CD4-positive, CD25-positive, alpha-beta regulatory T cell (primary cell): ENCODE measurements around the gene ELMO1. TPM values are rescaled to one million over a fixed set of nuclear protein-coding genes. Genes with fewer than 3 reads are reported as not detected.

Source experiments
- ATAC-seq, 2 donors: fragments of 150-1000 bp; cut with Tn5 transposase; one replicate each; pipeline ENCODE4 v1.10.0; 2021; ENCODE audit warnings: low read depth in 2 of 2, moderate number of reproducible peaks in 2 of 2, moderate library complexity in 1 of 2
- DNase-seq, 3 donors: peaks; one replicate each; pipeline versions ENCODE4 v3.0.0 to v3.0.0-alpha.2; 2012 to 2022; ENCODE audit warnings: mixed read lengths in 1 of 3
- H3K27ac ChIP-seq: one replicate; pipeline ENCODE4 v1.7.0; 2013; ENCODE audit warnings: mild to moderate bottlenecking, low read length; ENCODE audit not compliant: insufficient read depth, poor library complexity, severe bottlenecking
- H3K27me3 ChIP-seq: one replicate; pipeline ENCODE4 v1.7.0; 2013; ENCODE audit warnings: low read length; ENCODE audit not compliant: control insufficient read depth, insufficient read depth
- H3K36me3 ChIP-seq: one replicate; pipeline ENCODE4 v1.7.0; 2013; ENCODE audit warnings: mild to moderate bottlenecking, low read length, moderate library complexity; ENCODE audit not compliant: control insufficient read depth, insufficient read depth
- H3K4me1 ChIP-seq: 2 replicates; pipeline ENCODE4 v1.7.0; 2013; ENCODE audit warnings: mild to moderate bottlenecking, low read length; ENCODE audit not compliant: insufficient read depth, control insufficient read depth, poor library complexity, severe bottlenecking
- H3K4me3 ChIP-seq: one replicate; pipeline ENCODE4 v1.7.0; 2013; ENCODE audit warnings: low read depth, mild to moderate bottlenecking, low read length, moderate library complexity
- H3K9me3 ChIP-seq, 2 experiments: 1 replicate in 1 of 2; 2 replicates in 1 of 2; pipeline ENCODE4 v1.7.0; 2013; ENCODE audit warnings: low read length in 2 of 2, mild to moderate bottlenecking in 1 of 2, moderate library complexity in 1 of 2; ENCODE audit not compliant: control insufficient read depth in 2 of 2
- H3K27ac Mint-ChIP-seq, 3 donors: one replicate each; pipeline ENCODE4 v1.8.0; 2020 to 2022; ENCODE audit warnings: mild to moderate bottlenecking in 3 of 3, mixed read lengths in 3 of 3, moderate library complexity in 2 of 3
- H3K27me3 Mint-ChIP-seq: one replicate; pipeline ENCODE4 v1.8.0; 2022; ENCODE audit warnings: mild to moderate bottlenecking, mixed read lengths
- H3K36me3 Mint-ChIP-seq: one replicate; pipeline ENCODE4 v1.8.0; 2020; ENCODE audit warnings: mixed read lengths
- H3K4me1 Mint-ChIP-seq, 4 donors: one replicate each; pipeline ENCODE4 v1.8.0; 2020 to 2022; ENCODE audit warnings: mixed read lengths in 4 of 4, mild to moderate bottlenecking in 1 of 4
- H3K4me3 Mint-ChIP-seq, 4 donors: one replicate each; pipeline ENCODE4 v1.8.0; 2020 to 2022; ENCODE audit warnings: mild to moderate bottlenecking in 4 of 4, mixed read lengths in 4 of 4, moderate library complexity in 3 of 4
- H3K9me3 Mint-ChIP-seq, 7 donors: one replicate each; pipeline ENCODE4 v1.8.0; 2020 to 2022; ENCODE audit warnings: mixed read lengths in 7 of 7, mild to moderate bottlenecking in 3 of 7, moderate library complexity in 2 of 7
- polyA plus RNA-seq, 4 donors: library from polyadenylated mRNA; unstranded; fragments of 300-500 nt; fragmentation: Illumina TruSeq; gene quantifications; one replicate each; pipeline ENCODE4 v1.2.3, GENCODE V29; 2021
- total RNA-seq: library from RNA; stranded (reverse); gene quantifications from one replicate; pipeline ENCODE4 v1.2.3, GENCODE V29; 2022

Gene ELMO1
- total and polyA plus RNA-seq, 5 donors from 2014 or later = 39.5 to 162 (median 53.5) TPM

DNA sequence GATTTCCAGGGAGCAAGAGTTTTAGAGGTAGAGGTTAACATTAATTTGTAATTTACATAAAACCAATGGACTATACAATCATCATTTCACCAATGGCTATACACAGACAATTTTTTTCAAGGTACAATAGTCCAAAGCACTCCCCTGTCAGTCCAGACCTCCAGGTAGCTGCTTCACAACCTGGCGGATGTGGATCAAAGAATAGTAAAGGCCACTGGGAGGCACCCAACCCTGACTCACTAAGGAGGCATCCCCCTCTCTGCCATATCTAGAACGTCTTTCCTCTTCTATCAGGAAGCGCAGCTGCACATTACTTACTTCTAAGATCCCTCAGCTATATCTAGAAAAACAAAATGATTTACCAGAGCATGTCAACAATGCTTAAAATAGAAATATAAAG is 506.6 kb downstream of the ELMO1 start:
- H3K36me3 Mint-ChIP-seq = peaks cover 73% of the 10 kb centered on the region
- no peaks in the 10 kb centered on the region for H3K27me3 Mint-ChIP-seq
- ATAC-seq (no peak), DNase-seq (no peak)
- H3K4me3 ChIP-seq = no peak overlapping the region
- H3K27ac Mint-ChIP-seq = no peak overlapping the region
- H3K9me3 Mint-ChIP-seq = peaks cover 9 to 76% (median 27%) of the 10 kb centered on the region in 7 donors
- peaks cover 48% of the 10 kb centered on the region for H3K36me3 ChIP-seq
- H3K27me3 ChIP-seq = no peaks in the 10 kb centered on the region
- H3K4me1 ChIP-seq = no peaks in the 10 kb centered on the region
- H3K27ac ChIP-seq = no peak overlapping the region
- no peak overlapping the region for H3K4me3 Mint-ChIP-seq
- peaks cover 13 to 24% (median 17%) of the 10 kb centered on the region in 4 donors for H3K4me1 Mint-ChIP-seq
- peaks cover 56 to 77% of the 10 kb centered on the region in 2 experiments for H3K9me3 ChIP-seq

DNA sequence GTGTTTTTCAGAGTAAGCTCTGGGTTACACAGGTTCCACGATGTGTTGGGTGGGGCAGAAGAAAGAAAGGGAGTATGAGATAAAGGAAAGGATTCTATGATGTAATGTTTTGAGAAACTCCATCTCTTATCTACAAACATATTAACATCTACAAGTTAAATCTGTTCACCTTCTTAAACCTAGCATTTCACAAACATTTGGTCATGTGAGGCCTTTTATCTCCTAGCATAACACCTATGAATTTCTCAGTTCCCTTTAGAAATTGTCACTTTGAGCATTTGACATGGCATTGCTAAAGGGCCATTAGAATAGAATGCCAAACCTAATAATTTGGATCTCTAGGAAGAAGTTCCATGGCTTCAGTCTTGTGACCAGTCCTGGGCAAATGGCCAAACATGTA is 507.3 kb downstream of the ELMO1 start:
- H3K9me3 Mint-ChIP-seq = peaks cover 10 to 80% (median 26%) of the 10 kb centered on the region in 7 donors
- no peaks in the 10 kb centered on the region for H3K27me3 Mint-ChIP-seq
- H3K27ac Mint-ChIP-seq = no peak overlapping the region
- H3K27me3 ChIP-seq = no peaks in the 10 kb centered on the region
- H3K4me1 ChIP-seq = no peaks in the 10 kb centered on the region
- no peak overlapping the region for H3K4me3 ChIP-seq
- H3K36me3 ChIP-seq = peaks cover 50% of the 10 kb centered on the region
- no peak for ATAC-seq
- H3K36me3 Mint-ChIP-seq = peaks cover 74% of the 10 kb centered on the region
- no peak overlapping the region for H3K27ac ChIP-seq
- H3K4me3 Mint-ChIP-seq = no peak overlapping the region
- H3K4me1 Mint-ChIP-seq = peaks cover 10 to 21% (median 14%) of the 10 kb centered on the region in 4 donors
- no peak for DNase-seq
- peaks cover 62 to 83% of the 10 kb centered on the region in 2 experiments for H3K9me3 ChIP-seq

GRCh38 chr7:36939816-36940215 is 508.8 kb downstream of the ELMO1 start:
- peaks cover 9 to 82% (median 29%) of the 10 kb centered on the region in 7 donors for H3K9me3 Mint-ChIP-seq
- H3K27ac Mint-ChIP-seq = no peak overlapping the region
- peaks cover 53% of the 10 kb centered on the region for H3K36me3 ChIP-seq
- H3K4me1 ChIP-seq = no peaks in the 10 kb centered on the region
- no peak overlapping the region for H3K4me3 Mint-ChIP-seq
- H3K27ac ChIP-seq = no peak overlapping the region
- H3K4me3 ChIP-seq = no peak overlapping the region
- H3K4me1 Mint-ChIP-seq = peaks cover 11 to 23% (median 15%) of the 10 kb centered on the region in 4 donors
- H3K9me3 ChIP-seq = peaks cover 62 to 86% of the 10 kb centered on the region in 2 experiments
- no peaks in the 10 kb centered on the region for H3K27me3 ChIP-seq
- H3K36me3 Mint-ChIP-seq = peaks cover 77% of the 10 kb centered on the region
- no peak for ATAC-seq
- H3K27me3 Mint-ChIP-seq = no peaks in the 10 kb centered on the region
- no peak for DNase-seq

- Mint-ChIP-seq H3K9me3 (peaks cover 4 to 70% (median 23%) of the 10 kb centered on the region in 7 donors), H3K27me3 (no peaks in the 10 kb centered on the region), H3K4me1 (peaks cover 6 to 17% (median 8%) of the 10 kb centered on the region in 4 donors), H3K27ac (no peak overlapping the region), H3K36me3 (peaks cover 74% of the 10 kb centered on the region), H3K4me3 (peak overlapping the region in 1 of 4 donors; percentile 13)
- ATAC-seq = no peak
- no peaks in the 10 kb centered on the region for H3K27me3 ChIP-seq
- peak in 2 of 3 donors; percentile 16 to 38 for DNase-seq
- peaks cover 47% of the 10 kb centered on the region for H3K36me3 ChIP-seq
- no peak overlapping the region for H3K27ac ChIP-seq
- H3K4me1 ChIP-seq = no peaks in the 10 kb centered on the region
- no peak overlapping the region for H3K4me3 ChIP-seq
- H3K9me3 ChIP-seq = peaks cover 54 to 78% of the 10 kb centered on the region in 2 experiments
Measured at GRCh38 chr7:36937754-36938563, 510.7 kb downstream of the ELMO1 start.

- Histone ChIP-seq H3K4me3 (no peak overlapping the region), H3K27ac (no peak overlapping the region), H3K36me3 (peaks cover 22% of the 10 kb centered on the region), H3K4me1 (no peaks in the 10 kb centered on the region), H3K27me3 (no peaks in the 10 kb centered on the region), H3K9me3 (peaks cover 4 to 19% of the 10 kb centered on the region in 2 experiments)
- peaks cover 53% of the 10 kb centered on the region for H3K36me3 Mint-ChIP-seq
- H3K4me1 Mint-ChIP-seq = peaks cover 0 to 24% (median 14%) of the 10 kb centered on the region in 4 donors
- no peak for ATAC-seq
- no peak for DNase-seq
- no peak overlapping the region for H3K27ac Mint-ChIP-seq
- H3K9me3 Mint-ChIP-seq = peaks cover 2 to 16% (median 11%) of the 10 kb centered on the region in 7 donors
- H3K4me3 Mint-ChIP-seq = no peak overlapping the region
- no peaks in the 10 kb centered on the region for H3K27me3 Mint-ChIP-seq
Measured at GRCh38 chr7:36931892-36932291, 516.8 kb downstream of the ELMO1 start.

- Histone ChIP-seq H3K4me1 (no peaks in the 10 kb centered on the region), H3K4me3 (no peak overlapping the region), H3K27ac (no peak overlapping the region), H3K9me3 (no peaks in the 10 kb centered on the region), H3K27me3 (no peaks in the 10 kb centered on the region), H3K36me3 (peaks cover 13% of the 10 kb centered on the region)
- ATAC-seq = no peak
- Mint-ChIP-seq H3K9me3 (peaks cover 0 to 9% (median 2%) of the 10 kb centered on the region in 7 donors), H3K27ac (no peak overlapping the region), H3K27me3 (no peaks in the 10 kb centered on the region), H3K36me3 (peaks cover 44% of the 10 kb centered on the region), H3K4me1 (peaks cover 0 to 19% (median 12%) of the 10 kb centered on the region in 4 donors), H3K4me3 (no peak overlapping the region)
- DNase-seq = no peak
Measured at GRCh38 chr7:36929791-36930190, 518.9 kb downstream of the ELMO1 start.

- ATAC-seq = no peak
- H3K9me3 Mint-ChIP-seq = peaks cover 0 to 8% (median 2%) of the 10 kb centered on the region in 7 donors
- no peak overlapping the region for H3K4me3 Mint-ChIP-seq
- H3K27ac Mint-ChIP-seq = no peak overlapping the region
- peaks cover 43% of the 10 kb centered on the region for H3K36me3 Mint-ChIP-seq
- H3K27ac ChIP-seq = no peak overlapping the region
- H3K4me3 ChIP-seq = no peak overlapping the region
- peaks cover 12% of the 10 kb centered on the region for H3K36me3 ChIP-seq
- H3K4me1 Mint-ChIP-seq = peaks cover 0 to 19% (median 12%) of the 10 kb centered on the region in 4 donors
- H3K27me3 ChIP-seq = no peaks in the 10 kb centered on the region
- H3K27me3 Mint-ChIP-seq = no peaks in the 10 kb centered on the region
- H3K9me3 ChIP-seq = no peaks in the 10 kb centered on the region
- DNase-seq = no peak
- H3K4me1 ChIP-seq = no peaks in the 10 kb centered on the region
Measured at GRCh38 chr7:36928718-36929117, 519.9 kb downstream of the ELMO1 start.
